C4-2B (cell line): ENCODE results near the gene PPM1N.

Experiments used
- H3K27ac ChIP-seq: fragments of 450-650 bp; 2 replicates; pipeline ENCODE4 v1.5.1; 2017
- ZFX ChIP-seq: fragments of 450-650 bp; IDR thresholded peaks from 2 replicates; pipeline ENCODE4 v1.6.1; 2017
- TF ChIP-seq, protein P1 (sequence below): fragments of 450-650 bp; conservative IDR thresholded peaks from 2 replicates; pipeline ENCODE4 v1.5.1; 2017; ENCODE audit warnings: mild to moderate bottlenecking

Gene PPM1N

DNA sequence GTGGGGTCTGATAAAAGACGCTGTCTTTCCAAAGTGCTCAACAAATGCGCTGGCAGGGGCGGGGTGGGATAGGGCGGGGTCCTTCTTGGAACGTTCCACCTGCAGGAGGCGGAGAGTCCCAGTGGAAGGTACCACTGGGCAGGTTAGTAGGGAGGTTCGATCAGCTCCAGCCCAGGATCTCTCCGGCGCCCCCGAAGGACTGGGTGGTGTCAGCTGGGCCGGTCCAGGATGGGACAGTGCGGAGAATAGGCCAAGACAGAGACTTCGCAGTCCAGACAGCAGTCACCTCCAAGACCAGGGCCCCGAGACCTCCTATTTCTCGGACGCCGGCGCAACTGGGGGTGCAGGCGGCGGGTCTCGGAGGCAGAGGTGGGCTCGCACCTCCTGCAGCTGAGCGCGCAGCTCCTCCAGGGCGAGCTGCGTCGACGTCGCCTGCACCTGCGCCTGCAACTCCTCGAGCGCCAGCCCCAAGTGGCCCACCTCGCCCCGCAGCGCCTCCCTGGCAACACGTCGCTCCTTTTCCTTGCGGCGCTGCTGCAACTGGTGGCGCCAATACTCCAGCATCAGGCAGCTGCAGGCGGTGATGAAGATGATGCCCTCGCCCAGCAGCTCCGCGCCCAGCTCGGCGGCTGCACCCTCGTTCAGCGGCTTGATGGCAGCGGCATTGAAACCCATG is 30.6 kb downstream of the PPM1N start:
- TF ChIP-seq, protein P1, sequence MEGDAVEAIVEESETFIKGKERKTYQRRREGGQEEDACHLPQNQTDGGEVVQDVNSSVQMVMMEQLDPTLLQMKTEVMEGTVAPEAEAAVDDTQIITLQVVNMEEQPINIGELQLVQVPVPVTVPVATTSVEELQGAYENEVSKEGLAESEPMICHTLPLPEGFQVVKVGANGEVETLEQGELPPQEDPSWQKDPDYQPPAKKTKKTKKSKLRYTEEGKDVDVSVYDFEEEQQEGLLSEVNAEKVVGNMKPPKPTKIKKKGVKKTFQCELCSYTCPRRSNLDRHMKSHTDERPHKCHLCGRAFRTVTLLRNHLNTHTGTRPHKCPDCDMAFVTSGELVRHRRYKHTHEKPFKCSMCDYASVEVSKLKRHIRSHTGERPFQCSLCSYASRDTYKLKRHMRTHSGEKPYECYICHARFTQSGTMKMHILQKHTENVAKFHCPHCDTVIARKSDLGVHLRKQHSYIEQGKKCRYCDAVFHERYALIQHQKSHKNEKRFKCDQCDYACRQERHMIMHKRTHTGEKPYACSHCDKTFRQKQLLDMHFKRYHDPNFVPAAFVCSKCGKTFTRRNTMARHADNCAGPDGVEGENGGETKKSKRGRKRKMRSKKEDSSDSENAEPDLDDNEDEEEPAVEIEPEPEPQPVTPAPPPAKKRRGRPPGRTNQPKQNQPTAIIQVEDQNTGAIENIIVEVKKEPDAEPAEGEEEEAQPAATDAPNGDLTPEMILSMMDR, result no peak
- no peak for TF ChIP-seq ZFX
- H3K27ac ChIP-seq, result no peak overlapping the region

DNA sequence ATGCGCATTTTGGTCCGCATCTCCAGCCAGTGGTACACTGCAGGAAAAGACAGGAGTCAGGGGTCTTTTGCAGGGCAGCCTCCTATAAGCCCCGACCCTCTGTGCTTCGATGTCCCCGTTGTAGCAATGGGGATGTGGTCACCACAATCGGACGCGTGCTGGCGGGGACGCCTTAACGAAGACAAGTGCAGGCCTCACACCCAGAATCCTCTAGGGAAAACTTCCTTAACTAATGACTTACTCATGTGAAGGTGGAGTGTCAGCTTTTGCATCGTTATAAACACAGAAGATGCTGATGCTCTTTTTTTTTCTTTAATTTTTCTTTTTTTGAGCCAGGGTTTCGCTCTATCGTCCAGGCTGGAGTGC is 31.2 kb downstream of the PPM1N start:
- no peak overlapping the region for H3K27ac ChIP-seq
- TF ChIP-seq, protein P1, result no peak
- no peak for TF ChIP-seq ZFX

DNA sequence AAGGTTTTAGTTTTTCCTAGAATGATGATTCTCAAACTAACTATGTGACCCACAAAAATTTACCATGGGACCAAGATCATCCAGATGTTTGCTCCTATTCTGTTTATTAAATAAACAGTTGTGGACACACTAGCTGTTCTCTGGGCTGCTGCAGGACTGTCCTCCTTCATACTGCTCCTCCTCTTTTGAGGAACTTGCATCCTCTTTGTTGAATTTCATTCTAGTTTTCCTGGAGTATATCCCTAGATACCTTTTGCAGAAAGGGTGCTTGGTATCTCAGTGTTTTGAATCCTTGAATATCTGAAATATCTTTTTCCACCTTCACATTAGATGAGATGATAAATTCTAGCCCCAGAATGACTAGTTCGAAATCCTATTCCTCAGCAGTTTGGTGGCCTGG is 33.1 kb downstream of the PPM1N start:
- no peak for TF ChIP-seq ZFX
- TF ChIP-seq, protein P1, result no peak

DNA sequence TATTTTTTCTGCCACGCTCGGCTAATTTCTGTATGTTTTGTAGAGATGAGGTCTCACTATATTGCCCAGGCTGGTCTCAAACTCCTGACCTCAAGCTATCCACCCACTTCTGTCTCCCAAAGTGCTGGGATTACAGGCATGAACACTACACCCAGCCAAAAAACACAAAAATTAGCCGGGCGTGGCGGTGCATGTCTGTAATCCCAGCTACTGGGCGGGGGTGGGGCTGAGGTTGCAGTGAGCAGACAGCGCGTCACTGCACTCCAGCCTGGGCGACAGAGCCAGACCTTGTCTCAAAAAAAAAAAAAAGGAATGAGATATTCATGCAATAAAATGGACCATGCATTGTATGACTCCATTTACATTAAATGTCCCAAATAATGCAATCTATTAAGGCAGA is 41.2 kb downstream of the PPM1N start:
- TF ChIP-seq, protein P1, result no peak
- no peak for TF ChIP-seq ZFX
- H3K27ac ChIP-seq, result no peak overlapping the region

More for the DNA sequence above, 33.1 kb downstream of the PPM1N start:
- H3K27ac ChIP-seq, result no peak overlapping the region

DNA sequence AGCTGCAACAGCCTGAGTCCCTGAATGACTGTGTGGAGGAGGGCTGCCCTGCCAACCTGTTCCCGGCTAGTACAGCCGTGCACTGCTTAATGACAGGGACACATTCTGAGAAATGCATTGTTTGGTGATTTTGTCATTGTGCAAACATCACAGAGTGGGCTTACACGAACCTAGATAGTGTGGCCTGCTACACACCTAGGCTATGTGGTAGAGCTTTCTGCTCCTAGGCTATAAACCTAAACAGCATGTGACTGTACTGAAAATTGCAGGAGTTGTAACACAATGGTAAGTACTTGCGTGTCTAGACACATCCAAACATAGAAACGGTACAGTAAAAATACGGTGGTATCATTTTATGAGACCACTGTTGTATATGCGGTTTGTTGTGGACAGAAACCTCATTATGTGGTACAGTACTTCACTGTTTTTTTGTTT is 44.0 kb downstream of the PPM1N start:
- H3K27ac ChIP-seq, result no peak overlapping the region
- TF ChIP-seq ZFX, result no peak
- TF ChIP-seq, protein P1, result no peak

DNA sequence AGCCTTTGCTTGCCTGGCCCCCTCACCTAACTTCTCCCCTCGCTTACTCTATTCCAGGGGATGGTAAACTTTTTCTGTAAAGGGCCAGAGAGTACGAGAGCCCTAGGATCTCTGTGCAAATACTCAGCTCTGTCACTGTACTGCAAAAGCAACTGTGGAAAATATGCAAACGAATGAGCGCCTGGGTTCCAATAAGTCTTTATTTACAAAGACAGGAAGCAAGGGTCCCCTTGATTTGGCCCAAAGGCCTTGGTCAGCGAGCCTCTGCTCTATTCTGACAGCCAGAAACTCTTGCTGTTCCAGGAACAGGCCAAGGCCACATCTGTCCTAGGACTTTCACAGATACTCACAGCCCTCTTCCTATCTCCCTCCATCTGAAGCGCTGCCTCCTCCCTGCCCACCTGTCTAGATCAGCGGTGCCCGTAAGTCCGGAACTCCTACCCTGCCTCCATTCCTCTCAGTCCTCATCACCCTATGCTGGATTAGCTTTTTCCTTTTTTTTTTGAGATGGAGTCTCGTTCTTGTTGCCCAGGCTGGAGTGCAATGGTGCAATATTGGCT is 49.0 kb downstream of the PPM1N start:
- H3K27ac ChIP-seq, result no peak overlapping the region

More for the DNA sequence above, 49.0 kb downstream of the PPM1N start:
- TF ChIP-seq, protein P1, result no peak
- TF ChIP-seq ZFX, result no peak
